ENCODE data around the gene TGFBR3. TPM values are rescaled to one million over a fixed set of nuclear protein-coding genes. Genes with fewer than 3 reads are reported as not detected.

TGFBR3 gene
- total and polyA plus RNA-seq, 9 of the 15 experiments (the other 6 are each of a cell fraction or from before 2014, with no cell fraction given): 3.6 to 32.4 (median 15.6) TPM

DNA sequence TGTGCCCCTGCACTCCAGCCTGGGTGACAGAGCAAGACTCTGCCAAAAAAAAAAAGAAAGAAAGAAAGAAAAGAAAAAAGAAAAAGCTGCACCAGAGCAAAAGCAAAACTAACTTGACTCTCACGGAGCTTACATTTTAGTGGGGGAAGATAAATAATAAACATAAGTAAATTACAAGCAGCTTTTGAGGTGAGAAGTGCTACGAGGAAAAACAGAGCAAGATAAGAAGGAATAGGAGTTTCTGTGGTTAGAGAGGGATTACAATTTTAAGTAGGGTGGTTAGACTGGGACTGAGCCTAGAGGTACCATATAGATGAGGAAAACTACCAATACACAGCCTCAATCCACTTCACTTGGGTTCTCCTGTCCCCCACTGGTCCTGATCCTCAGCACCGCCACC is 43.9 kb downstream of the TGFBR3 start:
- no peaks in the 10 kb centered on the region for H3K9me3 ChIP-seq (replicated peaks; ENCODE audit: control insufficient read depth, insufficient read depth, low read depth, low read length)
- H3K4me3 ChIP-seq: no peak overlapping the region
- intact Hi-C loops (cut with micrococcal nuclease): no loop called here
- DNase-seq (ENCODE audit: extremely low read depth in 1 of 4, low spot score in 3 of 4): no peak
- H3K4me2 ChIP-seq (ENCODE audit: insufficient read depth, low read length): no peak overlapping the region
- peak; percentile 34; the same call in 2 of the 3 replicates for ATAC-seq
- H2AFZ ChIP-seq (ENCODE audit: low read depth, low read length): no peak overlapping the region
- 41% methylated on average over 3 of the region's 3 CpGs for WGBS (ENCODE audit: insufficient coverage, low coverage, missing lambda C conversion rate)
- H3K27me3 ChIP-seq (ENCODE audit: control insufficient read depth in 2 of 2, insufficient read depth in 2 of 2, low read length in 2 of 2): no peaks in the 10 kb centered on the region
- no peaks in the 10 kb centered on the region for H3K36me3 ChIP-seq (ENCODE audit: control insufficient read depth, insufficient read depth, low read length)
- H3K9ac ChIP-seq (ENCODE audit: insufficient read depth in 1 of 2, low read depth in 2 of 2, low read length in 2 of 2): no peak overlapping the region; a peak in 1 of 4 replicates
- H3K79me2 ChIP-seq (ENCODE audit: control insufficient read depth, insufficient read depth, low read length): peaks cover 8% of the 10 kb centered on the region; the same call in 1 of the 3 replicates
- in situ Hi-C loops (cut with MboI): no loop called here
- CTCF ChIA-PET (ENCODE audit: low intra/inter-chr PET ratio): no interaction called here
- no peaks in the 10 kb centered on the region for H3K9me1 ChIP-seq (ENCODE audit: control insufficient read depth, insufficient read depth, low read length)
- no peak for FAIRE-seq
- BruUV-seq (replicated peaks): no TSS peak
- no peak for TF ChIP-seq GTF2E2 (tag; IDR thresholded peaks at IDR 0.05)
- TF ChIP-seq, protein P1, sequence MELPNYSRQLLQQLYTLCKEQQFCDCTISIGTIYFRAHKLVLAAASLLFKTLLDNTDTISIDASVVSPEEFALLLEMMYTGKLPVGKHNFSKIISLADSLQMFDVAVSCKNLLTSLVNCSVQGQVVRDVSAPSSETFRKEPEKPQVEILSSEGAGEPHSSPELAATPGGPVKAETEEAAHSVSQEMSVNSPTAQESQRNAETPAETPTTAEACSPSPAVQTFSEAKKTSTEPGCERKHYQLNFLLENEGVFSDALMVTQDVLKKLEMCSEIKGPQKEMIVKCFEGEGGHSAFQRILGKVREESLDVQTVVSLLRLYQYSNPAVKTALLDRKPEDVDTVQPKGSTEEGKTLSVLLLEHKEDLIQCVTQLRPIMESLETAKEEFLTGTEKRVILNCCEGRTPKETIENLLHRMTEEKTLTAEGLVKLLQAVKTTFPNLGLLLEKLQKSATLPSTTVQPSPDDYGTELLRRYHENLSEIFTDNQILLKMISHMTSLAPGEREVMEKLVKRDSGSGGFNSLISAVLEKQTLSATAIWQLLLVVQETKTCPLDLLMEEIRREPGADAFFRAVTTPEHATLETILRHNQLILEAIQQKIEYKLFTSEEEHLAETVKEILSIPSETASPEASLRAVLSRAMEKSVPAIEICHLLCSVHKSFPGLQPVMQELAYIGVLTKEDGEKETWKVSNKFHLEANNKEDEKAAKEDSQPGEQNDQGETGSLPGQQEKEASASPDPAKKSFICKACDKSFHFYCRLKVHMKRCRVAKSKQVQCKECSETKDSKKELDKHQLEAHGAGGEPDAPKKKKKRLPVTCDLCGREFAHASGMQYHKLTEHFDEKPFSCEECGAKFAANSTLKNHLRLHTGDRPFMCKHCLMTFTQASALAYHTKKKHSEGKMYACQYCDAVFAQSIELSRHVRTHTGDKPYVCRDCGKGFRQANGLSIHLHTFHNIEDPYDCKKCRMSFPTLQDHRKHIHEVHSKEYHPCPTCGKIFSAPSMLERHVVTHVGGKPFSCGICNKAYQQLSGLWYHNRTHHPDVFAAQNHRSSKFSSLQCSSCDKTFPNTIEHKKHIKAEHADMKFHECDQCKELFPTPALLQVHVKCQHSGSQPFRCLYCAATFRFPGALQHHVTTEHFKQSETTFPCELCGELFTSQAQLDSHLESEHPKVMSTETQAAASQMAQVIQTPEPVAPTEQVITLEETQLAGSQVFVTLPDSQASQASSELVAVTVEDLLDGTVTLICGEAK (IDR thresholded peaks at IDR 0.05): no peak
- TF ChIP-seq, protein P1 (CRISPR knock-in tag; IDR thresholded peaks at IDR 0.05): no peak
- no peak for TF ChIP-seq MIER1 (IDR thresholded peaks at IDR 0.05; ENCODE audit: low read depth)
- no peak for TF ChIP-seq RBM39 (optimal IDR thresholded peaks at IDR 0.05; ENCODE audit: low read depth, low read length)
- TF ChIP-seq EP300 (IDR thresholded peaks at IDR 0.05; ENCODE audit: low read length): no peak
- no peak for TF ChIP-seq CBX3 (IDR thresholded peaks at IDR 0.05; ENCODE audit: borderline replicate concordance in 1 of 2, low read length in 2 of 2)
- no peak for TF ChIP-seq XRCC4 (IDR thresholded peaks at IDR 0.05; ENCODE audit: extremely low read depth, insufficient read depth, insufficient read length)
- TF ChIP-seq HDGF (IDR thresholded peaks at IDR 0.05): no peak
- TF ChIP-seq NCOA4 (IDR thresholded peaks at IDR 0.05; ENCODE audit: partially characterized antibody): no peak
- TF ChIP-seq SUPT5H (IDR thresholded peaks at IDR 0.05): no peak
- TF ChIP-seq ZNF12 (CRISPR knock-in tag; IDR thresholded peaks at IDR 0.05): no peak
- TF ChIP-seq RBFOX2 (IDR thresholded peaks at IDR 0.05; ENCODE audit: low read depth, low read length): no peak
- no peak for TF ChIP-seq ELF2 (CRISPR knock-in tag; IDR thresholded peaks at IDR 0.05)
- no peak for TF ChIP-seq HMG20A (CRISPR knock-in tag; conservative IDR thresholded peaks at IDR 0.05)
- no peak for TF ChIP-seq ZNF316 (IDR thresholded peaks at IDR 0.05)
- H3K27ac ChIP-seq (ENCODE audit: extremely low read depth, low read depth, low read length): no peak overlapping the region
- peaks cover 0 to 12% of the 10 kb centered on the region in 2 experiments; a peak in 3 of 5 replicates for H3K4me1 ChIP-seq (replicated peaks in 1 of 2; ENCODE audit: control insufficient read depth in 2 of 2, insufficient read depth in 2 of 2, low read length in 2 of 2)
- POLR2A ChIA-PET: interaction anchor here (0.7 to 1.5 kb wide), 3 partner anchors 11 to 34 kb away, joined by 3 to 7 read pairs (median 3); no protein-coding TSS in a partner anchor
- H4K20me1 ChIP-seq (replicated peaks; ENCODE audit: control insufficient read depth, insufficient read depth, low read length): 0 out of 2 replicates have a peak, but pooled peaks cover 3% of the 10 kb centered on the region
